Measurements from ENCODE around the gene TKT.
"Not testable (repeated sequence)": the region's sequence is repeated elsewhere in the genome, so short reads cannot be mapped to it uniquely, and the experiment has no call there.

The TKT gene

DNA sequence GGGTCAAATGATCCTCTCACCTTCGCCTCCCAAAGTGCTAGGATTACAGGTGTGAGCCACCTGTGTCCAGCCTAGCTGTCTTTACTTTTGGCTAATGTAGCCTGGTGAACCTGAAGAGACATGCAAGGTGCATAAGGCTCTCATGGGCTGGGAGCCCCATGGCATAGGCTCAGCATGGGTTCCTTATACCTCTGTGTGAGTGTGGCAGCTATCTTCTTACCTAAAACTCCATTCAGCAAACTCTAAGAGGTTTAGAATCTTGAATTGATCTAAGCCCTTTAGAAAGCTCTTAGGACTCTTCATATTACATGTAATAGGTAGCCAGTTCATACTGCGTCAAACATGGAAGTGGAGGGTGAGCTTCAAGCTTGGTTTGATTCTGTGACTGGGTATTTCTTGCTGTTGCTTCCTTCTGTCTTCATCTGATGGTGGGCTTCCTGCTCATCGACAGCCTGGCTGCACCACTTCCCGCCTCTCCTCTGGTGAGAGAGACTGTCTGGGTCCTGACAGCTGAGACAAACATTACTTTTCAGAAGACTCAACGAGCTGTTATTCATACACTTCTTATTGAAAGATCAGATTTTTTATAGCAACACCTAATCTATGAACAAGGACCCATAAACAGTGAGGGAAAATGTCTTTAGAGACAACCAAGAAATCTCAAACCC lies 19.2 kb upstream of the TKT start:
- H4K8ac ChIP-seq (ENCODE audit: low read depth, low read length): no peak overlapping the region
- DNase-seq (ENCODE audit: low spot score): no peak
- H3K36me3 ChIP-seq (replicated peaks in 1 of 2; ENCODE audit: control insufficient read depth in 2 of 2, insufficient read depth in 2 of 2, low read length in 2 of 2): no peaks in the 10 kb centered on the region

DNA sequence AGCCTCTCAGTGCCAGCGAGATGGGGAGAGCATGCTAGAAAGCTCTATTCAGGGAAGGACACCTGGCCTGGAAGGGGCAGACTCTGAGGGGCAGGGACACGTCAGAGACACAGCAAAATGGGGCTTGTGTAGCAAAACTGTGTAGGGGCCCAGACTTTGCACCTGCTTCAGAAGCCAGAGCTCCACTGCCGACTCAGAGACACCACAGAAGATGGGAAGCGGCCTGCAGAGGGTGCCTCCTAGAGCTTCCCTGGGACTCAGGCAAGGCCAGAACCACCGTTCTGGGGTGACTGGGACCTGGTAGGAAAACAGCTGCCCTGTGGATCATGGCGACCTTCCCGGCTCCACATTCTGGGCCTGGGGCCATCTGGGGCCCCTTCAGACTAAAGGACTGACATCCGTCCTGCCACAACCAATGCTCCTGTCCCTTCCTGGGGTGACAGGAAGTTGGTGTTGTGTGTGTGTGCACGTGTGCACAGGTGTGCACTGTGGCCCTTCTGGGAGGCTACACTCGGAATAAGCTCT lies 17.4 kb upstream of the TKT start:
- Histone ChIP-seq H3K9ac (ENCODE audit: low read depth, low read length, poor library complexity) (no peak overlapping the region), H3K4me3 (ENCODE audit: low read length in 2 of 2) (no peak overlapping the region), H3K4me2 (ENCODE audit: insufficient read depth, low read length, poor library complexity, severe bottlenecking) (no peak overlapping the region), H3K79me1 (ENCODE audit: low read depth, low read length) (no peaks in the 10 kb centered on the region), H3K18ac (ENCODE audit: low read length) (no peak overlapping the region), H3K27ac (replicated peaks; ENCODE audit: low read length) (no peak overlapping the region), H2BK15ac (ENCODE audit: low read length) (no peak overlapping the region), H2AFZ (ENCODE audit: low read length) (peak overlapping the region; percentile 6), H4K91ac (ENCODE audit: low read depth, low read length, poor library complexity) (no peak overlapping the region), H3K27me3 (ENCODE audit: control insufficient read depth in 3 of 3, insufficient read depth in 3 of 3, low read depth in 1 of 3, low read length in 3 of 3) (no peaks in the 10 kb centered on the region), H2AK5ac (ENCODE audit: low read depth, low read length) (peak overlapping the region; percentile 37), H3K14ac (ENCODE audit: low read length) (no peak overlapping the region), H3K36me3 (replicated peaks in 1 of 2; ENCODE audit: control insufficient read depth in 2 of 2, insufficient read depth in 2 of 2, low read length in 2 of 2) (no peaks in the 10 kb centered on the region), H3K4ac (ENCODE audit: low read length) (no peak overlapping the region), H2BK120ac (ENCODE audit: low read depth, low read length) (no peak overlapping the region), H2BK5ac (ENCODE audit: low read length) (no peak overlapping the region), H3K9me3 (replicated peaks in 1 of 2; ENCODE audit: control insufficient read depth in 2 of 2, insufficient read depth in 1 of 2, low read depth in 1 of 2, low read length in 2 of 2) (no peaks in the 10 kb centered on the region), H3K23ac (ENCODE audit: low read depth, low read length, poor library complexity) (no peak overlapping the region), H4K8ac (ENCODE audit: low read depth, low read length) (no peak overlapping the region), H3K4me1 (ENCODE audit: control insufficient read depth in 2 of 2, insufficient read depth in 1 of 2, low read depth in 1 of 2, low read length in 2 of 2) (peaks cover 4 to 9% of the 10 kb centered on the region in 2 donors), H2BK12ac (ENCODE audit: low read length) (peak overlapping the region; percentile 50)
- DNase-seq (ENCODE audit: low spot score): no peak
- WGBS, 2 donors (ENCODE audit: extremely low coverage in 2 of 2, insufficient read length in 2 of 2, insufficient replicate concordance in 1 of 2): no CpG with 5 or more reads among the region's 10 CpGs

More for the DNA sequence above, 19.2 kb upstream of the TKT start:
- H2BK5ac ChIP-seq (ENCODE audit: low read length): no peak overlapping the region
- no peak overlapping the region for H3K4ac ChIP-seq (ENCODE audit: low read length)
- no peaks in the 10 kb centered on the region for H3K79me1 ChIP-seq (ENCODE audit: low read depth, low read length)
- H3K9me3 ChIP-seq (replicated peaks in 1 of 2; ENCODE audit: control insufficient read depth in 2 of 2, insufficient read depth in 1 of 2, low read depth in 1 of 2, low read length in 2 of 2): no peaks in the 10 kb centered on the region
- no CpG with 5 or more reads among the region's 5 CpGs for WGBS, 2 donors (ENCODE audit: extremely low coverage in 2 of 2, insufficient read length in 2 of 2, insufficient replicate concordance in 1 of 2)
- no peak overlapping the region for H2AK5ac ChIP-seq (ENCODE audit: low read depth, low read length)
- H3K27ac ChIP-seq (replicated peaks; ENCODE audit: low read length): no peak overlapping the region
- no peak overlapping the region for H2BK15ac ChIP-seq (ENCODE audit: low read length)
- H3K18ac ChIP-seq (ENCODE audit: low read length): no peak overlapping the region
- no peak overlapping the region for H3K9ac ChIP-seq (ENCODE audit: low read depth, low read length, poor library complexity)
- no peak overlapping the region for H4K91ac ChIP-seq (ENCODE audit: low read depth, low read length, poor library complexity)
- H3K14ac ChIP-seq (ENCODE audit: low read length): no peak overlapping the region
- no peak overlapping the region for H3K4me3 ChIP-seq (ENCODE audit: low read length in 2 of 2)
- no peak overlapping the region for H2BK120ac ChIP-seq (ENCODE audit: low read depth, low read length)
- no peaks in the 10 kb centered on the region for H3K27me3 ChIP-seq (ENCODE audit: control insufficient read depth in 3 of 3, insufficient read depth in 3 of 3, low read depth in 1 of 3, low read length in 3 of 3)
- H2AFZ ChIP-seq (ENCODE audit: low read length): peak overlapping the region; percentile 33
- no peak overlapping the region for H2BK12ac ChIP-seq (ENCODE audit: low read length)
- no peak overlapping the region for H3K23ac ChIP-seq (ENCODE audit: low read depth, low read length, poor library complexity)
- H3K4me2 ChIP-seq (ENCODE audit: insufficient read depth, low read length, poor library complexity, severe bottlenecking): no peak overlapping the region
- H3K4me1 ChIP-seq (ENCODE audit: control insufficient read depth in 2 of 2, insufficient read depth in 1 of 2, low read depth in 1 of 2, low read length in 2 of 2): peaks cover 3 to 5% of the 10 kb centered on the region in 2 donors

DNA sequence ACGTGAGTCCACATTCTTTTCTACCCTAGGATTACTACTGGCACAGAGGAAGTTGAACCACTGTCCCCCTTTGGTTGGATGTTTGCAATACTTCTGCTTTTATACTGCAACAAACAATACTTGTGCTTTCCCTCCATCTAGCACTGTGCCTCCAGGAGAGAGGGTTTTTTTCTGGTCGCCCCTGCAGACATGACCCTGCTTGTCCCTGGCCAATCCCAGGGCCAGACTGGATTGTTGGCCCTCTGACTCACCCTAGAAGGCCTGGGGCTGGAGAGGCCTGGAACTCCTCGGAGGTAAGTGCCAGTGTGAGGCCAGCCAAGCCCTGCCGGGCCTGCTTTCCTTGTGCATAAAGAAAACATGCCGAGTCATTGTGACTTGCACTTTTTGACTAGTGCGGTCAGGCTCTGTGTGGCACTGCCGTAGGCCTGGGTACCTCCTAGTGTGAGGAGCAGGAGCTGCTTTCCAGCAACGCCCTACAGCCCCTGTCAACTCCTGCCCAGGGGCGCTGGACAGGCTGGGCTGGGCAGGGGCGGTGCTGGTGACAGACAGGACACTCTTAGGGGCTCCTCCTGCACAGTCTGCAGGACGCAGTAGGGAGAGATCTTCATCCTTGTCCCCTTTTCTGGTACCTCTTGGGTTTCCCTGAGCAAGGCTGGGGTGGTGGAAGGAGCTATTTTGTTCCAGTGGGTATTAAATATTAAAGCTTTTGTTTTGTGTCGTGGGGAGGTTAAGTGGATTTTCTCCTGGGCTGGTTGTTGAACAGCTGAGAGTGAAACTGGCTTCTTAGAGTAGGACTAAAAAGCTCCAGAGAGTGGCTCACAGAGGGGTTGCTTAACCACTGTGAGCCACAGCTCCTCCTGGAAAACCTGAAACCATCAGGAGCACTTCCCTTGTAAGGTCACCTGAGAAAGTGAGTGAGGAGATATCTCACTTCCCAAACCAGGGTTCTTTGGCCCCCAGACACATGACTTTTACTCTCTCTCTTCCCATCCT lies 14.4 kb upstream of the TKT start:
- H3K27me3 ChIP-seq (ENCODE audit: control insufficient read depth in 3 of 3, insufficient read depth in 3 of 3, low read depth in 1 of 3, low read length in 3 of 3): no peaks in the 10 kb centered on the region
- H2BK15ac ChIP-seq (ENCODE audit: low read length): no peak overlapping the region
- no peak overlapping the region for H4K91ac ChIP-seq (ENCODE audit: low read depth, low read length, poor library complexity)
- H3K4ac ChIP-seq (ENCODE audit: low read length): no peak overlapping the region
- no peak overlapping the region for H2BK12ac ChIP-seq (ENCODE audit: low read length)
- peaks cover 6 to 9% of the 10 kb centered on the region in 2 donors for H3K4me1 ChIP-seq (ENCODE audit: control insufficient read depth in 2 of 2, insufficient read depth in 1 of 2, low read depth in 1 of 2, low read length in 2 of 2)
- H3K18ac ChIP-seq (ENCODE audit: low read length): peak overlapping the region; percentile 69
- H3K4me3 ChIP-seq (ENCODE audit: low read length in 2 of 2): peak overlapping the region in 1 of 2 donors; percentile 3
- peak overlapping the region; percentile 87 for H2AFZ ChIP-seq (ENCODE audit: low read length)
- DNase-seq (ENCODE audit: low spot score): peak; percentile 66
- H4K8ac ChIP-seq (ENCODE audit: low read depth, low read length): no peak overlapping the region
- WGBS, 2 donors (ENCODE audit: extremely low coverage in 2 of 2, insufficient read length in 2 of 2, insufficient replicate concordance in 1 of 2): no CpG with 5 or more reads among the region's 12 CpGs
- no peak overlapping the region for H2BK120ac ChIP-seq (ENCODE audit: low read depth, low read length)
- no peaks in the 10 kb centered on the region for H3K79me1 ChIP-seq (ENCODE audit: low read depth, low read length)
- H3K4me2 ChIP-seq (ENCODE audit: insufficient read depth, low read length, poor library complexity, severe bottlenecking): no peak overlapping the region
- peak overlapping the region; percentile 64 for H3K27ac ChIP-seq (replicated peaks; ENCODE audit: low read length)
- no peaks in the 10 kb centered on the region for H3K9me3 ChIP-seq (replicated peaks in 1 of 2; ENCODE audit: control insufficient read depth in 2 of 2, insufficient read depth in 1 of 2, low read depth in 1 of 2, low read length in 2 of 2)
- H3K9ac ChIP-seq (ENCODE audit: low read depth, low read length, poor library complexity): no peak overlapping the region
- no peak overlapping the region for H3K23ac ChIP-seq (ENCODE audit: low read depth, low read length, poor library complexity)
- H3K36me3 ChIP-seq (replicated peaks in 1 of 2; ENCODE audit: control insufficient read depth in 2 of 2, insufficient read depth in 2 of 2, low read length in 2 of 2): no peaks in the 10 kb centered on the region
- no peak overlapping the region for H3K14ac ChIP-seq (ENCODE audit: low read length)
- H2BK5ac ChIP-seq (ENCODE audit: low read length): no peak overlapping the region
- no peak overlapping the region for H2AK5ac ChIP-seq (ENCODE audit: low read depth, low read length)

DNA sequence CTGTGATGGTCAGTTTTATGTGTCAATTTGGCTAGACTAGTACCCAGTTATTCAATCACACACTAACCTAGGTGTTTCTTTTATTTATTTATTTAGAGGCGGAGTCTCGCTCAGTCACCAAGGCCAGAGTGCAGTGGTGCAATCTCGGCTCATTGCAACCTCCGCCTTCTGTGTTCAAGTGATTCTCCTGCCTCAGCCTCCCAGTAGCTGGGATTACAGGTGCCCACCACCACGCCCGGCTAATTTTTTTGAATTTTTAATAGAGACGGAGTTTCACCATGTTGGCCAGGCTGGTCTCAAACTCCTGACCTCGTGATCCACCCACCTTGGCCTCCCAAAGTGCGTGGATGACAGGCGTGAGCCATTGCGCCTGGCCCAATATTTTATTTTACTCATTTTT lies 13.4 kb upstream of the TKT start:
- not testable (repeated sequence) for H2AFZ ChIP-seq (ENCODE audit: low read length); H3K4me3 ChIP-seq (ENCODE audit: low read length in 2 of 2); H3K4me1 ChIP-seq (ENCODE audit: control insufficient read depth in 2 of 2, insufficient read depth in 1 of 2, low read depth in 1 of 2, low read length in 2 of 2); H3K36me3 ChIP-seq (replicated peaks in 1 of 2; ENCODE audit: control insufficient read depth in 2 of 2, insufficient read depth in 2 of 2, low read length in 2 of 2); H3K14ac ChIP-seq (ENCODE audit: low read length); H3K9ac ChIP-seq (ENCODE audit: low read depth, low read length, poor library complexity); DNase-seq (ENCODE audit: low spot score); H3K4ac ChIP-seq (ENCODE audit: low read length); H4K91ac ChIP-seq (ENCODE audit: low read depth, low read length, poor library complexity); H3K4me2 ChIP-seq (ENCODE audit: insufficient read depth, low read length, poor library complexity, severe bottlenecking); H2BK120ac ChIP-seq (ENCODE audit: low read depth, low read length); H4K8ac ChIP-seq (ENCODE audit: low read depth, low read length); H3K23ac ChIP-seq (ENCODE audit: low read depth, low read length, poor library complexity); H3K27me3 ChIP-seq (ENCODE audit: control insufficient read depth in 3 of 3, insufficient read depth in 3 of 3, low read depth in 1 of 3, low read length in 3 of 3); H3K27ac ChIP-seq (replicated peaks; ENCODE audit: low read length); H3K79me1 ChIP-seq (ENCODE audit: low read depth, low read length); H2BK15ac ChIP-seq (ENCODE audit: low read length); H3K9me3 ChIP-seq (replicated peaks in 1 of 2; ENCODE audit: control insufficient read depth in 2 of 2, insufficient read depth in 1 of 2, low read depth in 1 of 2, low read length in 2 of 2); H2BK12ac ChIP-seq (ENCODE audit: low read length); H2BK5ac ChIP-seq (ENCODE audit: low read length); H3K18ac ChIP-seq (ENCODE audit: low read length)
- no CpG with 5 or more reads among the region's 11 CpGs for WGBS, 2 donors (ENCODE audit: extremely low coverage in 2 of 2, insufficient read length in 2 of 2, insufficient replicate concordance in 1 of 2)
- peak overlapping the region; percentile 29 for H2AK5ac ChIP-seq (ENCODE audit: low read depth, low read length)
